ENCODE measurements around the gene TMEM80. TPM values are rescaled to one million over a fixed set of nuclear protein-coding genes. Genes with fewer than 3 reads are reported as not detected.
A peak's percentile ranks its signal among the peaks of the same experiment; 100 is the strongest.
"Not testable (repeated sequence)": the region's sequence is repeated elsewhere in the genome, so short reads cannot be mapped to it uniquely, and the experiment has no call there.

TMEM80 gene
- total RNA-seq (10 to 100 TPM; 10.6 to 24.2 (median 14.5) TPM), polyA plus RNA-seq (10 to 100 TPM; 10.1 to 21.4 TPM)
- long read RNA-seq, donor 1, partial matches to known transcripts: 0 of 19 reads
- long read RNA-seq, donor 1, other reads (novel, unspliced or antisense): 19 of 19 reads
- long read RNA-seq, donor 2, partial matches to known transcripts: 1 of 14 reads
- long read RNA-seq, donor 2, other reads (novel, unspliced or antisense): 13 of 14 reads
- long read RNA-seq, donor 3, partial matches to known transcripts: 7 of 29 reads
- long read RNA-seq, donor 3, other reads (novel, unspliced or antisense): 22 of 29 reads

DNA sequence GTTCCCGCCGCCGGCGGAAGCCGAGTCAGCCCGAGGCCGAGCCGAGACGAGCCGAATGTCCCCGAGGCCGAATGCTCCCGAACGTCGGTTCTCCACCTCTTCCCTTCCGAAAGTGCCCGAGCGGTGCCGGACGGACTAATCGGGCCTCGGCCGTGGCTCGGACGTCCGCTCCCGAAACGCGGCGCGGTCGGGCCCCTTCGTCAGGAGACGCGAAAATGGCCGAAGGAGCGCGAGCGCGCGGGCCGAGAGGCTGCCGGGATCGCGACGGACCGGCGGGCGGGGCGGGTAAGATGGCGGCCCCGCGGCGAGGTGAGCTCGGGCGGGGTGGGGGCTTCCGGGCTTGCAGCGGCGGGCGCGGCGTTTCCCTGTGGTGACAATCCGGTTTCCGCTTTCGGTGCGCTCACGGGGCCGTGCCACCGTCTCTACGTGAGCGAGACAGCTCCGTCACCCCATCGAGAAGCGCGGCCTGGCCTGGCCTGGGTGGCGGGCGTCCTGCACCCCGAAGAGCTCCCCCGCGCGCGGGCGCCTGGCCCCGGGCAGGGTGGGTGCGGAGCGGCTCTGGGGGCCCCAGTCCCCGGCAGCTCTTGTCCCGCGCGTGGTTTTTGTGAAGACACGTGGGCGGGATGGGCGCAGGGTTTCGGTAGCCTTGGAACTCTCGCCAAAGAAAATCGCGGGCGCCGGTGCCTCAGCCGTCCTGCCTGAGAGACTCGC is at the start of gene TMEM80:
Gene TMEM80 (plus strand): TSS at position 279 of the 711 bp plus-strand sequence. CDS start 12 bp downstream, at position 291.
- Histone ChIP-seq H3K4me1 (peaks cover 10 to 47% (median 39%) of the 10 kb centered on the region in 9 donors), H3K4me3 (peak within 1 kb of the TSS; percentile 66 to 99 (median 90)), H3K9me3 (no peaks in the 10 kb centered on the region), H3K27me3 (no peaks in the 10 kb centered on the region), H3K36me3 (peaks cover 0 to 27% (median 0%) of the 10 kb centered on the region in 9 donors), H3K27ac (peak within 1 kb of the TSS; percentile 98 to 100 (median 100))
- intact Hi-C loops (cut with DNase I): no loop called here
- 0 to 1% methylated on average over 97 to 101 of the region's 101 CpGs for WGBS, 2 donors
- peak; percentile 99 to 100 for DNase-seq
- TF ChIP-seq, protein P1, sequence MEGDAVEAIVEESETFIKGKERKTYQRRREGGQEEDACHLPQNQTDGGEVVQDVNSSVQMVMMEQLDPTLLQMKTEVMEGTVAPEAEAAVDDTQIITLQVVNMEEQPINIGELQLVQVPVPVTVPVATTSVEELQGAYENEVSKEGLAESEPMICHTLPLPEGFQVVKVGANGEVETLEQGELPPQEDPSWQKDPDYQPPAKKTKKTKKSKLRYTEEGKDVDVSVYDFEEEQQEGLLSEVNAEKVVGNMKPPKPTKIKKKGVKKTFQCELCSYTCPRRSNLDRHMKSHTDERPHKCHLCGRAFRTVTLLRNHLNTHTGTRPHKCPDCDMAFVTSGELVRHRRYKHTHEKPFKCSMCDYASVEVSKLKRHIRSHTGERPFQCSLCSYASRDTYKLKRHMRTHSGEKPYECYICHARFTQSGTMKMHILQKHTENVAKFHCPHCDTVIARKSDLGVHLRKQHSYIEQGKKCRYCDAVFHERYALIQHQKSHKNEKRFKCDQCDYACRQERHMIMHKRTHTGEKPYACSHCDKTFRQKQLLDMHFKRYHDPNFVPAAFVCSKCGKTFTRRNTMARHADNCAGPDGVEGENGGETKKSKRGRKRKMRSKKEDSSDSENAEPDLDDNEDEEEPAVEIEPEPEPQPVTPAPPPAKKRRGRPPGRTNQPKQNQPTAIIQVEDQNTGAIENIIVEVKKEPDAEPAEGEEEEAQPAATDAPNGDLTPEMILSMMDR (IDR thresholded peaks at IDR 0.05): no peak
- ATAC-seq: peak; percentile 88 to 96 (median 92)

DNA sequence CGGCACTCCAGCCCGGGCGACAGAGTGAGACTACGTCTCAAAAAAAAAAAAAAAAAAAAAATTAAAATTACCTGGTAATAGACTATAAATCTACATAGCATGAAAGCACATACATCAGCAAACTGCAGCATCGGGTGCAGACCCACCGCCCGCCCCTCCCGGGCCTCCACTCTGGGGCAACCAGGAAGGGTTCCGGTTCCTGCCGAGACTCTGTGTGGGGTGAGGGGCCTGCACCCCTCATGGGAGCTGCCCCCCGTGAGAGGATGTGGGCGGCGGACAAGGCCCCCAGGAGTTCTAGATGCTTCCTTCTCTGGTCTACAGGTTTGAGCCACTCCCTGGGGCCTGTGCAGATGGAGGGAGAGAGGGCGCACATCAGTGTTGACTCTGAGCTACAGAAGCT is 49.4 kb upstream of the TMEM80 start:
- ATAC-seq: no peak
- no peak overlapping the region for H3K27ac ChIP-seq
- H3K4me3 ChIP-seq: no peak overlapping the region
- peaks cover 0 to under 1% (median 0%) of the 10 kb centered on the region in 7 donors for H3K27me3 ChIP-seq
- 86 to 89% methylated on average over 13 to 14 of the region's 14 CpGs for WGBS, 2 donors
- no peak for DNase-seq
- intact Hi-C loops (cut with DNase I): no loop called here
- H3K4me1 ChIP-seq: no peaks in the 10 kb centered on the region
- no peaks in the 10 kb centered on the region for H3K9me3 ChIP-seq
- TF ChIP-seq, protein P1 (IDR thresholded peaks at IDR 0.05): no peak
- peaks cover 0 to 72% (median 6%) of the 10 kb centered on the region in 9 donors for H3K36me3 ChIP-seq

DNA sequence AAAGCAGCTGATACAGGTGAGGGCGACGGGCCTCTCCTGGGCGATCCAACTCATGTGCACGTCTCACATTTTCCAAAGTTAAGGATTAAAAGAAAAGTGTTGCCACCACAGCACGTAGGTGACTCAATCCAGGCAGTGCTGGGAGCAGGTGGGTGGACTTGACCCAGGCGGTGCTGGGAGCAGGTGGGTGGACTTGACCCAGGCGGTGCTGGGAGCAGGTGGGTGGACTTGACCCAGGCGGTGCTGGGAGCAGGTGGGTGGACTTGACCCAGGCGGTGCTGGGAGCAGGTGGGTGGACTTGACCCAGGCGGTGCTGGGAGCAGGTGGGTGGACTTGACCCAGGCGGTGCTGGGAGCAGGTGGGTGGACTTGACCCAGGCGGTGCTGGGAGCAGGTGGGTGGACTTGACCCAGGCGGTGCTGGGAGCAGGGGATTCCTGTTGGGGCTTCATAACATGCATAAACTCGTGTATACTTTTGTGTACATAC is 47.9 kb upstream of the TMEM80 start:
- H3K27ac ChIP-seq; intact Hi-C loops (cut with DNase I); H3K4me3 ChIP-seq; ATAC-seq; DNase-seq; H3K9me3 ChIP-seq; H3K4me1 ChIP-seq; H3K27me3 ChIP-seq: not testable (repeated sequence)
- whole genome bisulfite sequencing, 2 donors: 92 to 93% methylated on average over 9 to 10 of the region's 14 CpGs
- peaks cover 0 to 78% (median 6%) of the 10 kb centered on the region in 9 donors for H3K36me3 ChIP-seq

DNA sequence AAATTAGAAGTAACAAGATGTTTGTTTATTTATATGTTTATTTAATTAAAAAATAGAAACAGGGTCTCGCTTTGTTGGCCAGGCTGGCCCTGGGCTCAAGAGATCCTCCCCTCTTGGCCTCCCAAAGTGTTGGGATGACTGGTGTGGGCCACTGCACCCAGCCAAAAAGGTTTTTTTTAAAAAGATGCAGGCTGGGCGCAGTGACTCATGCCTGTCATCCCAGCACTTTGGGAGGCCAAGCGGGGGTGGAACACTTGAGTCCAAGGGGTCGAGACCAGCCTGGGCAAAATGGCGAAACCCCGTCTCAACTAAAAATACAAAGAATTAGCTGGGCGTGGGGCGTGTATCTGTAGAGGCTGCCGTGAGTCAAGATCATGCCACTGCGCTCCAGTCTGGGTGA is 45.1 kb upstream of the TMEM80 start:
- intact Hi-C loops (cut with DNase I): no loop called here
- no peak overlapping the region for H3K27ac ChIP-seq
- no peak overlapping the region for H3K4me3 ChIP-seq
- ATAC-seq: no peak
- DNase-seq: no peak
- no peaks in the 10 kb centered on the region for H3K9me3 ChIP-seq
- TF ChIP-seq, protein P1 (IDR thresholded peaks at IDR 0.05): no peak
- H3K36me3 ChIP-seq: peaks cover 0 to 70% (median 0%) of the 10 kb centered on the region in 9 donors
- 96 to 97% methylated on average over 10 of the region's 10 CpGs for WGBS, 2 donors
- no peaks in the 10 kb centered on the region for H3K27me3 ChIP-seq
- no peaks in the 10 kb centered on the region for H3K4me1 ChIP-seq

DNA sequence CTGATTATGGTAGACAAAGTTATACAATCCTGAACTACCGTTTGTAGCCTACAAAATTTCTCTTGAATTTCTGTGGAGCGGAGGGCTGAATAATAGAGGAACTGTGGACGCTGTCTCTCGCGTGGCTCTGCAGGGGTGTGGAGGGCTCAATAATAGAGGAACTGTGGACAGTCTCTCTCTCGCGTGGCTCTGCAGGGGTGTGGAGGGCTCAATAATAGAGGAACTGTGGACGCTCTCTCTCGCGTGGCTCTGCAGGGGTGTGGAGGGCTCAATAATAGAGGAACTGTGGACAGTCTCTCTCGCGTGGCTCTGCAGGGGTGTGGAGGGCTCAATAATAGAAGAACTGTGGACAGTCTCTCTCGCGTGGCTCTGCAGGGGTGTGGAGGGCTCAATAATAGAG is 42.5 kb upstream of the TMEM80 start:
- intact Hi-C loops (cut with DNase I): not testable (repeated sequence)
- H3K36me3 ChIP-seq: peaks cover 0 to 83% (median 0%) of the 10 kb centered on the region in 9 donors

More for the DNA sequence above, 42.5 kb upstream of the TMEM80 start:
- WGBS, 2 donors: 90 to 93% methylated on average over 14 of the region's 14 CpGs
- not testable (repeated sequence) for H3K27ac ChIP-seq, H3K9me3 ChIP-seq, ATAC-seq, DNase-seq, H3K4me1 ChIP-seq, H3K4me3 ChIP-seq, H3K27me3 ChIP-seq

All from heart right ventricle (tissue), 16 donors.